Activated CD4-positive, alpha-beta T cell treated with anti-CD3 and anti-CD28 coated beads, Interleukin-2, amount 10 ng/mL, durations not matched to agents 7 days and 5 days (primary cell): ENCODE data around the gene ZC3H18. TPM values are rescaled to one million over a fixed set of nuclear protein-coding genes. Genes with fewer than 3 reads are reported as not detected.

ENCODE experiments used
- CTCF ChIA-PET: fragments of 350-600 bp; sonication (Branson Sonifier 250); formaldehyde crosslinking; loops from one replicate; lab custom pipeline; 2021; ENCODE audit warnings: antibody characterized with exemption; lab: Charles Lee
- POLR2A ChIA-PET: fragments of 350-600 bp; sonication (Branson Sonifier 250); formaldehyde crosslinking; loops from one replicate; lab custom pipeline; 2021; ENCODE audit warnings: antibody characterized with exemption; lab: Charles Lee
- DNase-seq: peaks from one replicate; pipeline ENCODE4 v3.0.0-alpha.2; 2020
- H3K27ac Mint-ChIP-seq: one replicate; pipeline ENCODE4 v1.8.0; 2021; ENCODE audit warnings: mild to moderate bottlenecking, moderate library complexity, mixed read lengths
- H3K27me3 Mint-ChIP-seq: one replicate; pipeline ENCODE4 v1.8.0; 2021; ENCODE audit warnings: mixed read lengths
- H3K36me3 Mint-ChIP-seq: one replicate; pipeline ENCODE4 v1.8.0; 2021; ENCODE audit warnings: low read depth, mixed read lengths
- H3K4me1 Mint-ChIP-seq: one replicate; pipeline ENCODE4 v1.8.0; 2021; ENCODE audit warnings: mixed read lengths
- H3K4me3 Mint-ChIP-seq: one replicate; pipeline ENCODE4 v1.8.0; 2021; ENCODE audit warnings: mild to moderate bottlenecking, moderate library complexity, mixed read lengths
- H3K9me3 Mint-ChIP-seq: one replicate; pipeline ENCODE4 v1.8.0; 2021; ENCODE audit warnings: mixed read lengths
- total RNA-seq, 2 experiments: library from RNA; stranded (reverse); gene quantifications; one replicate each; pipeline ENCODE4 v1.2.3, GENCODE V29; 2021

ZC3H18 gene
- total RNA-seq, 2 experiments from 2014 or later = 77.1 to 87.0 TPM

DNA sequence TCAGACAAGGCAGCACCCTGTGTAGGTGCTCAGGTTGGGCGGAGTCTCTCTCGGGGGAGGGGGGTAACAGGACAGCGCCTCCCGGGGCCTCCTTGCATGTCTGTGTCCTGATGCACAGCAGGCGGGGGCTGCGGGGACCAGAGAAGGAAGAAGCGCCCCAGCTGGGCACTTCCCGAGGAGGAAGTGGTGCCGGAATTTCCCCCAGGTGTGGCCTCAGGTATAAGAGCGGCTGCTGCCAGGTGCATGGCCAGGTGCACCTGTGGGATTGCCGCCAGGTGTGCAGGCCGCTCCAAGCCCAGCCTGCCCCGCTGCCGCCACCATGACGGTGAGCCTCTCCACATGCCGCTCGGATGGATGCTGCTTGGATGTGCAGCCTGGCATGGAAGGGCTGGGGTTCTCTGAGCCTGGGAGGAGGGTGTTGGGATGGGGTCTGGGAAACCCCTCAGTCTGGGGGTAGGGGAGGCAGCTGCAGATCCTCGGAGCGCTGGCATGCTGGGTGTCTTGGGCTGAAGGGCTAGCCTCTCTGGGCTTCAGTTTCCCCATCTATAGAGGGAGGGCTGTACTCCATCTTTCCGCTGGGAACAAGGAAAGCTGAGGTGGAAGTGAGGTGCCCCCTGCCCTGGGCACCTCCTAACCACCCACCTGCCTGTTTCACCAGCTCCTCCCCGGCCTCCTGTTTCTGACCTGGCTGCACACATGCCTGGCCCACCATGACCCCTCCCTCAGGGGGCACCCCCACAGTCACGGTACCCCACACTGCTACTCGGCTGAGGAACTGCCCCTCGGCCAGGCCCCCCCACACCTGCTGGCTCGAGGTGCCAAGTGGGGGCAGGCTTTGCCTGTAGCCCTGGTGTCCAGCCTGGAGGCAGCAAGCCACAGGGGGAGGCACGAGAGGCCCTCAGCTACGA lies 68.4 kb downstream of the ZC3H18 start, which contains the start of gene IL17C:
IL17C (plus strand) TSS at position 250 of the 908 bp plus-strand sequence; CDS start at position 320, 70 bp downstream.
- H3K27ac Mint-ChIP-seq = peak within 1 kb of the TSS; percentile 38

DNA sequence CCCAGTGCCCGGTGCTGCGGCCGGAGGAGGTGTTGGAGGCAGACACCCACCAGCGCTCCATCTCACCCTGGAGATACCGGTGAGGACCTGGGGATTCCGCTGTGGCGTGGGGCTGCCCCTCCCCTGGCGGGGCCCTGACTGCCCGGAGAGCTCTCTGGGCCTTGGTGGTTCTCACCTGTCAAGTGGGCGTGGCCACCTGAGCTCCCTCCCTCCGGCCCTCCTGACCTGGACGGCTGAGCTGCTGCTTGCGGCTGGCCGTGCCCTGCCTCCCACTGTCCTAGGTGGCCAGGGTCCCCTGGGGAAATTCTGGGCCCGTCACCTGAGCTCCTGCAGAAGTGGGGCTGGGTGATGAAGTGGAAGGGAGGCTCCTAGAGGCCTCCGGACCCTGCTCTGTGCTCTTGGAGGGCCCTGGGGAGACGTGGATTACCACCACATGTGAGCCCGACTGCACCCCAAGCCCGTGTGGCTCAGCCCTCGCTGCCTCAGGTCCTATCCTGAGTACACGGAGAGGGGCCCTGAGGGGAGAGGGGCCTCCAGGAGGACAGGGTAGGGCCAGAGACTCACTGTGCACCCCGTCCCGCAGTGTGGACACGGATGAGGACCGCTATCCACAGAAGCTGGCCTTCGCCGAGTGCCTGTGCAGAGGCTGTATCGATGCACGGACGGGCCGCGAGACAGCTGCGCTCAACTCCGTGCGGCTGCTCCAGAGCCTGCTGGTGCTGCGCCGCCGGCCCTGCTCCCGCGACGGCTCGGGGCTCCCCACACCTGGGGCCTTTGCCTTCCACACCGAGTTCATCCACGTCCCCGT lies 69.2 kb downstream of the ZC3H18 start:
- peaks cover 29% of the 10 kb centered on the region for H3K27me3 Mint-ChIP-seq
- DNase-seq = no peak
- H3K36me3 Mint-ChIP-seq = peaks cover 13% of the 10 kb centered on the region
- H3K4me3 Mint-ChIP-seq = no peak overlapping the region
- ChIA-PET POLR2A (interaction anchor here (0.5 kb wide), 1 partner anchor 553 kb away, joined by 3 read pairs; no protein-coding TSS in a partner anchor), CTCF (interaction anchor here (0.7 to 1.0 kb wide), 2 partner anchors 8 to 13 kb away, joined by 3 read pairs; no protein-coding TSS in a partner anchor)
- no peak overlapping the region for H3K27ac Mint-ChIP-seq
- no peaks in the 10 kb centered on the region for H3K9me3 Mint-ChIP-seq
- peaks cover 28% of the 10 kb centered on the region for H3K4me1 Mint-ChIP-seq

More for the DNA sequence above, 68.4 kb downstream of the ZC3H18 start, which contains the start of gene IL17C:
- CTCF ChIA-PET = interaction anchor here (0.7 to 1.0 kb wide), 3 partner anchors 9 to 13 kb away, joined by 3 read pairs; no protein-coding TSS in a partner anchor
- H3K9me3 Mint-ChIP-seq = no peaks in the 10 kb centered on the region
- peaks cover 29% of the 10 kb centered on the region for H3K27me3 Mint-ChIP-seq
- H3K4me1 Mint-ChIP-seq = peaks cover 28% of the 10 kb centered on the region
- no peak for DNase-seq
- peaks cover 10% of the 10 kb centered on the region for H3K36me3 Mint-ChIP-seq
- H3K4me3 Mint-ChIP-seq = no peak within 1 kb of the TSS
- POLR2A ChIA-PET = no interaction called here

DNA sequence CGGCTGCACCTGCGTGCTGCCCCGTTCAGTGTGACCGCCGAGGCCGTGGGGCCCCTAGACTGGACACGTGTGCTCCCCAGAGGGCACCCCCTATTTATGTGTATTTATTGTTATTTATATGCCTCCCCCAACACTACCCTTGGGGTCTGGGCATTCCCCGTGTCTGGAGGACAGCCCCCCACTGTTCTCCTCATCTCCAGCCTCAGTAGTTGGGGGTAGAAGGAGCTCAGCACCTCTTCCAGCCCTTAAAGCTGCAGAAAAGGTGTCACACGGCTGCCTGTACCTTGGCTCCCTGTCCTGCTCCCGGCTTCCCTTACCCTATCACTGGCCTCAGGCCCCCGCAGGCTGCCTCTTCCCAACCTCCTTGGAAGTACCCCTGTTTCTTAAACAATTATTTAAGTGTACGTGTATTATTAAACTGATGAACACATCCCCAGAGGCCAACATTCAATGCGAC lies 69.9 kb downstream of the ZC3H18 start:
- Mint-ChIP-seq H3K36me3 (peaks cover 17% of the 10 kb centered on the region), H3K9me3 (no peaks in the 10 kb centered on the region), H3K27ac (peak overlapping the region; percentile 9), H3K4me3 (no peak overlapping the region), H3K4me1 (peaks cover 29% of the 10 kb centered on the region), H3K27me3 (peaks cover 29% of the 10 kb centered on the region)
- ChIA-PET POLR2A (no interaction called here), CTCF (no interaction called here)
- no peak for DNase-seq

DNA sequence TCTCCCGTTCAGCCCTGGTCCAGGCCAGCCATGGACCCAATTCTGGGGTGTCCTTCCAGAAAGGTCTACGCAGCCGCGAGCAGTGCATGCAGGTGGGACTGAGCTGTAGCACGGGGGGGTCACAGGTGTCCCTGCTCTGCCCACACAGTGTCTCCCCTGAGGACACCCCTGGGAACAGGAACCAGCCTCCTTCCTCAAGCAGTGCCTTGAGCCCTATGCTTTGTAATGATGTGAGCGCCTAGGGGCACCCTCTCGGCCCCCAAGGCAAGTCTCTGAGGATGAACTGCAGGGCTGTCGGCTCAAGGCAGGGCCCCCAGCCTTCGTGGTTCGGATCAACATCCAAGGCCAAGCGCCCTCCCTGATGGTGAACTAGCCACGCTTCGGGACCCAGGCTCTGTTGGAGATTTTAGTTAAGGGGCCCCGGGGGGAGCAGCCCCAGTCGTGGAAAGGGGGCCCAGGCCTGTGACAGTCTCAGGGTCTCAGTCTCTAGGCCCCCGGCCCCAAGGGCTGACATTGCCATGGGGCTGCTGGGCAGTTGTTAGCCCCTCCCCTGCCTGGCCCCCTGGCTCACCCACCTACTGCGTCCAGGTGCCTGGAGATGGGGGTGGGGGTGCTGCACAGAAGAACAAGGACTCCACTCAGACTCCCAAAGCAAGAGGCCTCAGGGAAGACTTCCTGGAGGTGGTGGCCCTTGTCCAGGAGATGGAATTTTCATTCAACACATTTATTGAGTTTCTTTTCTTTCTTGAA lies 70.5 kb downstream of the ZC3H18 start:
- peaks cover 29% of the 10 kb centered on the region for H3K4me1 Mint-ChIP-seq
- ChIA-PET POLR2A (no interaction called here), CTCF (no interaction called here)
- H3K36me3 Mint-ChIP-seq = peaks cover 20% of the 10 kb centered on the region
- no peak for DNase-seq
- no peak overlapping the region for H3K27ac Mint-ChIP-seq
- no peak overlapping the region for H3K4me3 Mint-ChIP-seq
- no peaks in the 10 kb centered on the region for H3K9me3 Mint-ChIP-seq
- peaks cover 29% of the 10 kb centered on the region for H3K27me3 Mint-ChIP-seq

DNA sequence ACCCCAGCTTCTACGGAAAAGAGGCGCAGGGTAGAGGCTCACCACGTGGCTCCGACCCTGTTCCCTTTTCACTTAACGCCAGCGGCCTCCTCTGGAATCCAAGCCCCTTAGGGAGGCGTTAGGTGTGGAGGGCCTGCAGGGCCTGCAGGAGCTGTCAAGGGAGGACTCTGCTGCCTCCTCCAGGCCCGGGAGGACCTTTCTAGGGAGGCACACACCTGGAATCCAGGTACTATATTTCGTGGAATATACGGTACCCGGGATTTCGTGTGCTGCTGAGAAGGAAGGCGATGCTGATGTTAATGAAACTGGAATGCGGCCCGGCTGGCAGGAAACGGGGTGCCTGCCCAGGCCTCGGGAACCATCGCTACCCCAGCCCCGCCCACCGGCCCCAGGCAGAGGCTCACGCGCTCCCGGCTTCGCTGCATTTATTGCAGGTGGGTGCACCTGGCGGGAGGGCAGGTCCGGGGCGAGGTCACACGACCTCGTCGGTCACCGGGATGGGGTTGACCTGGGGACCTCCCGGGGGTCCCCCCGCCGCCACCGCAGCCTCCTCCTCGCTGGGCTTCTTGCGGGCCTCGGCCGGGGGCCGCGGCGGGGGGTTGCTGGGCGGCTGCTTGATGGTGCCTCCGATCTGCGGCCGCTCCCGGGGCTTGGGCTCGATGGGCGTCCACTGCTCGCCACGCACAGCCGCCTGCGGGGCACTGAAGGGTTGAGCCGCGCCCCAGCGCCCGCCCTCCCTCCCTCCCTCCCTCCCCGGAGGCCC lies 72.9 kb downstream of the ZC3H18 start:
- H3K9me3 Mint-ChIP-seq = no peaks in the 10 kb centered on the region
- H3K4me3 Mint-ChIP-seq = no peak overlapping the region
- peaks cover 21% of the 10 kb centered on the region for H3K27me3 Mint-ChIP-seq
- peaks cover 23% of the 10 kb centered on the region for H3K36me3 Mint-ChIP-seq
- POLR2A ChIA-PET = no interaction called here
- peaks cover 15% of the 10 kb centered on the region for H3K4me1 Mint-ChIP-seq
- no peak for DNase-seq
- no peak overlapping the region for H3K27ac Mint-ChIP-seq
- CTCF ChIA-PET = interaction anchor here (1.1 kb wide), 1 partner anchor 14 kb away, joined by 3 read pairs; no protein-coding TSS in a partner anchor

DNA sequence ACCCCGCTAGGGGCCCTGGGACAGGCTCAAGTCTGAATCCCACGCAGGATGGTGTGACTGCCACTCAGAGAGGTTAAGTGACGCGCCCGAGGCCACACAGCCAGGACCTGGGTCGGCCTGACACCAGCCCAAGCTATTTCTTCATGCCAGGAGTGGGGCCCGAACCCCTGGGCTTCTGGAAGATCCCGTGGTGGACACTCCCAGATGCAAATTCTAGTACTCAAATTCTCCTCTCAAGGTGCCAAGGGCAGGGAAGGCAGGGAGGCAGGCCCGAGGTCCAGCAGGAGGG lies 73.4 kb downstream of the ZC3H18 start:
- Mint-ChIP-seq H3K9me3 (no peaks in the 10 kb centered on the region), H3K27me3 (peaks cover 21% of the 10 kb centered on the region), H3K27ac (no peak overlapping the region), H3K4me3 (no peak overlapping the region), H3K4me1 (peaks cover 10% of the 10 kb centered on the region), H3K36me3 (peaks cover 23% of the 10 kb centered on the region)
- no peak for DNase-seq
- POLR2A ChIA-PET = no interaction called here
- CTCF ChIA-PET = no interaction called here

DNA sequence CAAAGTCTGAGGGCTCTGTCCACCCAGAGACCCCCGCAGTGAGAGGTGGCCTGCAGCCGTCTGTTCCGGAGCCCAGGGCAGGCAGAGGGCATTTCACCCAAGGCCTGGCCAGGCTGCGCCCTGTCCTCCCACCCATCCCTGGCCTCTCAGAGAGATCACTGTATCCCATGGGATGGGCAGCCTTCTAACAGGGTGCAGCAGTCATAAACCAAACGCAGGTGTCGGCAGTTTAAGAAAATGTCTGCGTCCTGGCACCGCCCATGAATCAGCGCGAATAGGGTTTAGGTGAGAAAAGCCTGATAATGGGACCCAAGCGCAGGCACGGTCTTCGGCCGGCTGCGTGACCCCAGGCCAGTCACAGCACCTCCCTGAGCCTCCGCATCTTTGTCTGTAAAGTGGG lies 75.3 kb downstream of the ZC3H18 start:
- no peak overlapping the region for H3K27ac Mint-ChIP-seq
- no peak for DNase-seq
- no peak overlapping the region for H3K4me3 Mint-ChIP-seq
- no peaks in the 10 kb centered on the region for H3K9me3 Mint-ChIP-seq
- ChIA-PET POLR2A (no interaction called here), CTCF (no interaction called here)
- peaks cover 19% of the 10 kb centered on the region for H3K4me1 Mint-ChIP-seq
- H3K36me3 Mint-ChIP-seq = peaks cover 29% of the 10 kb centered on the region
- H3K27me3 Mint-ChIP-seq = peaks cover 7% of the 10 kb centered on the region

DNA sequence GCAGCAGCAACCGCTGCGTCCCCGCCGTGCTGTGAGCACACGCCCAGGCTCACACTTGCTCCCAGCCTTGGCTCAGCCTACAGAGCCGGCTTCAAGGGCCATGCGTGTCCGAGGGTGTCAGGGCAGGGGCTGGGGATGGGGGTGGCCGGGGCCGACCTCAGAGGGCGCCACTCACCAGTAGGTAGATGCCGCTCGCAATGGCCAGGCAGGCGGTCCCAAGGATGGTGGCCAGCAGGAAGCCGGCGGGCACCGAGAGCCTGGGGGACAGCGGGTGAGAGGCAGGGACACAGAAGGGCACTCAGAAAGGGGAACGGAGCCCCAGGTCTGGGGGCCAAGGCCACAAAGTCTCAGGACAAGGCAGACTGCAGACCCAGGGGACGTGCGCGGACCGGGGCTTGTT lies 75.7 kb downstream of the ZC3H18 start:
- ChIA-PET CTCF (no interaction called here), POLR2A (no interaction called here)

DNA sequence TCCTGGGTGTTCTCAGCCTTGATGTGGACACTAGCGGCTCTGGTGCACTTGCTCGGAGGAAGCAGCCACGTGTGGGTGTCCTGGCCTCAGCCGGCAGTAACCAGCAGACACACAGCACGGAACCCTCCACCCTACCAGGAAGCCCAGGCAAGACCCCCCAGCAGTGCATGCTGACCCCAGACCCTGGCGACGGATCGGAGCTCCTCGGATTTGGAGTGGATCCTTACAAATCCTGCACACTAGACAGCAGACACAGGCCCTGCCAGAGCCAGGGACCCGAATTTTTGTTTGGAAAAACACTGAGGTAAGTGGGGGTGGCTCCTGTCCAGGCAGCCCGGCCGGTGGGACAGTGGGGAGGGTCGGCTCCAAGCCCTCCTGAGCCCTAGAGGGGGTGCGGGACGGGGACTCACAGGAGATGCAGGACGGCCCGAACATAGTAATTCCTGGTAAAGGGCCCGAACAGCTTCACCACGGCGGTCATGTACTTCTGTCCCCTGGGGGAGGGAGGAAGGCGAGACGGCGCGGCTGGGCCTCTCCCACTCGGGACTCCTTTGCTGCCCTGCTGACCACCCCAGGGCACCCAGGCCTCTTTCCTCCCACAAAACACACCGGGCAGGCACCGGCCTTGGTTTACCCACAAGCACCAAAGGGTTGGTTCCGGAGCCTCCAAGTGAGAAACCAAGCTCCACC lies 76.3 kb downstream of the ZC3H18 start:
- no peaks in the 10 kb centered on the region for H3K9me3 Mint-ChIP-seq
- no peak overlapping the region for H3K4me3 Mint-ChIP-seq
- no peak overlapping the region for H3K27ac Mint-ChIP-seq
- ChIA-PET CTCF (no interaction called here), POLR2A (no interaction called here)
- peaks cover 24% of the 10 kb centered on the region for H3K4me1 Mint-ChIP-seq
- no peaks in the 10 kb centered on the region for H3K27me3 Mint-ChIP-seq
- H3K36me3 Mint-ChIP-seq = peaks cover 29% of the 10 kb centered on the region
- no peak for DNase-seq

More for the DNA sequence above, 75.7 kb downstream of the ZC3H18 start:
- Mint-ChIP-seq H3K27me3 (peaks cover 5% of the 10 kb centered on the region), H3K9me3 (no peaks in the 10 kb centered on the region), H3K36me3 (peaks cover 29% of the 10 kb centered on the region), H3K27ac (no peak overlapping the region), H3K4me3 (no peak overlapping the region), H3K4me1 (peaks cover 19% of the 10 kb centered on the region)
- no peak for DNase-seq

DNA sequence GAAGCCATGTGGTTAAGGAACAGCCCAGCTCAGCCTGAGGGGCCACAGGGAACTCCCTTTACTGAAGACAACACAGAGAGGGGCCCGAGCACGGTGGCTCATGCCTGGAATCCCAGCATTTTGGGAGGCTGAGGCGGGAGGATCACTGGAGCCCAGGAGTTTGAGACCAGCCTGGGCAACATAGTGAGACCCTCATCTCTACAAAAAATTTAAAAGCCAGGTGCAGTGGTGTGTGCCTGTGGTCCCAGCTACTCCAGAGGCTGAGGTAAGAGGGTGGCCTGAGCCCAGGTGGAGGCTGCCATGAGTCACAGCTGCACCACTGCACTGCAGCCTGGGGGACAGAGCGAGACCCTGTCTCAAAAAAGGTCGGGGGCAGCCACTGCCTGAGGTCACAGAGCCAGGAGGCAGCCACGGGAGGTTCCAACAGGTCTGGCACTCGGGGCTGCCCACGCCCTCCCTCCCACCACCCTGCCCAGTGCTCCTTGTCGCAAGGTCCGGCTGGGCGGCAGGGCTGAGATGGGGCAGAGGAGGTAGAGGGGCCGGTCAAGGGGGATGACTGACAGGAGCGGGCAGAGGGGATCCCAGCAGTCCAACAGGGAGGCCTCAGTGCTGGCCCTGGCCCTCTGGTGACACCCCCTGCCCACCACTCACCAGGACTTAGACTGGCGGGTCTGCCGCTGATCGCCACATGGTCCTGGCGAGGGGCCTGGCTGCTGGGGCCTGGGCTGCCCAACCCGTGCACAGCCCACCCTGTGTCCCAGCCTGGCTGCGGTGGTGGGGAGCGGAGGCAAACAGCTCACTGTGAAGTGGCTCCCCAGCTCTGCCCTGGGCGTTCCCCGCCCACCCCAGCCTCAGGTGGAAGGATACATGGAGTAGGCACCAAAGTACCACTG lies 77.2 kb downstream of the ZC3H18 start:
- Mint-ChIP-seq H3K27me3 (no peaks in the 10 kb centered on the region), H3K36me3 (peaks cover 21% of the 10 kb centered on the region), H3K4me3 (no peak overlapping the region), H3K27ac (no peak overlapping the region), H3K9me3 (no peaks in the 10 kb centered on the region), H3K4me1 (peaks cover 32% of the 10 kb centered on the region)
- POLR2A ChIA-PET = no interaction called here
- CTCF ChIA-PET = interaction anchor here (0.7 to 0.9 kb wide), 2 partner anchors 9 to 15 kb away, joined by 3 read pairs; partner anchors contain the start of genes IL17C and MVD
- no peak for DNase-seq
